AG04449 (cell line): ENCODE measurements around the gene BTRC.

Source experiments
- CTCF ChIA-PET: fragments of 350-600 bp; formaldehyde crosslinking; extraction: SDS; loops from one replicate; lab custom pipeline; 2021; ENCODE audit warnings: antibody characterized with exemption; lab: Yijun Ruan, JAX
- POLR2A ChIA-PET: fragments of 400-600, 350-600 bp; formaldehyde crosslinking; extraction: SDS; loops from one replicate; lab custom pipeline; 2020; ENCODE audit warnings: antibody characterized with exemption, inconsistent platforms; lab: Yijun Ruan, JAX
- DNase-seq: peaks from one replicate; pipeline ENCODE4 v3.0.0-alpha.2; 2010; ENCODE audit warnings: low read depth, low spot score
- H3K4me3 ChIP-seq: 2 replicates; pipeline ENCODE4 v1.5.1; 2011; ENCODE audit warnings: low read depth, mild to moderate bottlenecking, control low read depth, low read length
- TF ChIP-seq, protein P1 (sequence below): IDR thresholded peaks from one replicate; pipeline ENCODE4 v1.5.1; 2011; ENCODE audit warnings: mild to moderate bottlenecking, moderate library complexity, low read length, control low read depth, inconsistent platforms; ENCODE audit not compliant: insufficient read depth; ENCODE audit errors: missing control alignments

Gene BTRC

DNA sequence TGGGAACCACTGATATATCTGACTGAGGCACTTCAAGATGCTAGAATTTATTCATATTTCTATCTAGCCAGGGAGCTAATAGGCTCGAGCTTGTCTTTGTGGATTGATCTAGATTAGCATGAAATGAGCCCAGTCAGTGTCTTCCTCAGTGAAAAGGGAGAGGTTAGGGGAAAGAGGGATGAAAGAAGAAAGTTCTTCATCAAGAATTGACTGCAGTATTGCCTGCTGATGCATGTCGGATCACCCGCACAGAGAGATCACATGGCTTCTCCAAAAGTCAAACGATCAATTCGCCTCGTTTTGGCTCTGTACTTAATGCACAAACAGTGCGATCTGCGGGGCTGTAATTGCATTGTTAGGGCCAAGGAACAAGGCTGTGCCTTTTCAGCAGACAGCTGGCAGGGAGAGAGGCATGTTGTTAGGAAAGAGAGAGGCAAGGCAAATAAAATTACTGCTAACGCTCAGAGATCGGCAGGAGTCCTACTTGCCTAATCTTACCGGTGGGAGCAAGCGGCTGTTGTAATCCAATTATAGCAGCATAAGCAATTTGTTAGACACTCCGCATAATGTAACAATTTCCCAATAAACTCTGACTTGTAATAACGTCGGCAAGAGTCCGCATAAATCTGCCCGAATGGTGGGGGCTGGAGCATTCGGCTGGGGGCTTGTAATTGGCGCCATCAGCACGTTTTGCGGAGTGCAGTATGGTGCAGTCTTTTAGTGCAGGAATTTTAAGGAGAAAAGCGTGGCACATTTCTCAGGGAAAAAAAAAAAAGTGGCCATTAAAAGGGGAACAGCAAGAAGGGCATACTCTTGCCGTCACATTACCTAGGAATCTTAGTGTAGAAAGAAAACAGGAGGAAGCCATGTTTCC is 132.0 kb downstream of the BTRC start:
- DNase-seq: no peak
- ChIA-PET POLR2A (no interaction called here), CTCF (interaction anchor here (1.1 to 10.7 kb wide), 3 partner anchors 19 to 272 kb away, joined by 3 to 109 read pairs (median 13); no protein-coding TSS in a partner anchor)
- H3K4me3 ChIP-seq: no peak overlapping the region
- TF ChIP-seq, protein P1, sequence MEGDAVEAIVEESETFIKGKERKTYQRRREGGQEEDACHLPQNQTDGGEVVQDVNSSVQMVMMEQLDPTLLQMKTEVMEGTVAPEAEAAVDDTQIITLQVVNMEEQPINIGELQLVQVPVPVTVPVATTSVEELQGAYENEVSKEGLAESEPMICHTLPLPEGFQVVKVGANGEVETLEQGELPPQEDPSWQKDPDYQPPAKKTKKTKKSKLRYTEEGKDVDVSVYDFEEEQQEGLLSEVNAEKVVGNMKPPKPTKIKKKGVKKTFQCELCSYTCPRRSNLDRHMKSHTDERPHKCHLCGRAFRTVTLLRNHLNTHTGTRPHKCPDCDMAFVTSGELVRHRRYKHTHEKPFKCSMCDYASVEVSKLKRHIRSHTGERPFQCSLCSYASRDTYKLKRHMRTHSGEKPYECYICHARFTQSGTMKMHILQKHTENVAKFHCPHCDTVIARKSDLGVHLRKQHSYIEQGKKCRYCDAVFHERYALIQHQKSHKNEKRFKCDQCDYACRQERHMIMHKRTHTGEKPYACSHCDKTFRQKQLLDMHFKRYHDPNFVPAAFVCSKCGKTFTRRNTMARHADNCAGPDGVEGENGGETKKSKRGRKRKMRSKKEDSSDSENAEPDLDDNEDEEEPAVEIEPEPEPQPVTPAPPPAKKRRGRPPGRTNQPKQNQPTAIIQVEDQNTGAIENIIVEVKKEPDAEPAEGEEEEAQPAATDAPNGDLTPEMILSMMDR: no peak

DNA sequence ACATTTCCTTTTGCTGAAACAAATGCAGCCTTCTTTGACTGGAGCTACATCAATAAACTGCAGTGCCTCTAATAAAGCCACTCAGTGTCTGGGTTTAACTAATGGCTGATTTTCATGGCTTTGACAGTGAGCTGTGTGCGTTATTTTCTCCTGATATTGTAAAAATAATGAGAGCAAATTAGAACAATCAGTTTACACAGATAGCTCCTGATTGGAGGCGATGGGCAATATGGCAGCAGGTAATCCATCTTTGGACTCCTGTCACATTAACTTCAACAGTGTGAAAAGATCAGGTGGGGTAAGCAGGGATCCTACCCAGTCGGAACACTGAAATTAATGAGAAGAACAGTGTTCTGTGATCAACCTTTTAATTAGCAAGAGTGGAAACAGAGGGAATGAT is 133.4 kb downstream of the BTRC start:
- H3K4me3 ChIP-seq: no peak overlapping the region
- TF ChIP-seq, protein P1: no peak
- DNase-seq: no peak
- ChIA-PET POLR2A (no interaction called here), CTCF (interaction anchor here (0.8 to 4.3 kb wide), 5 partner anchors 11 to 274 kb away, joined by 3 to 29 read pairs (median 3); no protein-coding TSS in a partner anchor)

DNA sequence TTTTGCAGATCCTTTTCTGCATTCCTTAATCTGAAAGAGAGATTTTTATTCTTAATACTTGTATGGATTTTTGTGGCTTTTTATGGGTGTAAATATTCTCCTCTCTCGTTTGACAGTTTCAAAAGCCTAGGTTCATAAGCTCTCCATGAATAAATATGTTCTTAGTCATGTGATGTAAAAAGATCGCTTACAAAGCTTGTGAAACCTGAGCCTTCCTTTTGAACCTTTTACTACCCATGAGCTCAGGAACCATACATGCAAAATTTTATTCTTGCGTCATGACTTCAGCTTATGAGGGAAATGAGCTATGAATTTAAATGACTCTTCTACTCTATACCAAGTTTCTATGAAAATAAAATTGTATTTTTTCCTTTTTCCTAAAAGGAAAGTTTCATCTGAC is 135.4 kb downstream of the BTRC start:
- POLR2A ChIA-PET: no interaction called here

DNA sequence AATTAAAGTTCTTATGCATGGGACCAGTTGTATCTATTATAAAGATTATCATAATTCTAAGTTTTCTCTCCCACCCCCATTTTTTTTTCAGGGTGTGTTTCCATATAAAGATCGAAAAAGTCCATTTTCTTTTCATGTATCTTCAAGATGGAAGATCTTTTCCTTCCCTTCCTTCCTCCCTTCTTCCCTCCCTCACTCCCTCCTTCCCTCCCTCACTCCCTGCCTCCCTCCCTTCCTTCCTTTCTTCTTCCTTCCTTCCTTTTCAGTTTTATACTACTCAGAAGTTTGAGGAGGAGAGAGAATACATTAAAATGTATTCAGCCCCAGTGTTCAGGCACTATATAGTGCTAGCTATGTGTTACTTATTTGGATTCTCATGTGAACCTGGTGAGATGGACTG is 136.1 kb downstream of the BTRC start:
- no peak overlapping the region for H3K4me3 ChIP-seq
- TF ChIP-seq, protein P1: no peak
- DNase-seq: no peak
- POLR2A ChIA-PET: no interaction called here
- CTCF ChIA-PET: interaction anchor here (0.7 to 4.3 kb wide), 3 partner anchors 23 to 276 kb away, joined by 3 to 29 read pairs (median 7); no protein-coding TSS in a partner anchor

More for the DNA sequence above, 135.4 kb downstream of the BTRC start:
- CTCF ChIA-PET: interaction anchor here (1.3 to 4.3 kb wide), 3 partner anchors 9 to 275 kb away, joined by 3 to 29 read pairs (median 7); no protein-coding TSS in a partner anchor
- no peak overlapping the region for H3K4me3 ChIP-seq
- DNase-seq: no peak
- TF ChIP-seq, protein P1: no peak

DNA sequence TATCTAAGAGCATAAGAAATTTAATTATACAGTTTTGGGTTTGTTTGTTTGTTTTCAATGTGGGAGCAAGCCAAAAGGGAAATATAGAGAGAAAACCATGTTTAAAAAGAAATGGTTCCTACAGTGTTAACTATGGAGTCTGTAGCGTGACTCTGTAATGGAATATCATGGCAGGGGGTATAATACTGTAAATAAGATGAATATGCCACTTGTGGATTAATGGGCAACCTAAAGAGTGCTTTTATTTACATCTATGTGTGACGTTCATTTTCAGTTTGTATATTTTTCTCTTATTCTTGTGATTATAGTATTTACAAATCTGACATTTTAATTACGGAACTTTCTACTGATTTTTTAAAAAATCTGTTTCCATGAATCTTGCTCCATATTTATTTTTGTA is 138.2 kb downstream of the BTRC start:
- H3K4me3 ChIP-seq: no peak overlapping the region
- TF ChIP-seq, protein P1: no peak
- ChIA-PET POLR2A (no interaction called here), CTCF (interaction anchor here (0.8 to 1.0 kb wide), 2 partner anchors 26 to 278 kb away, joined by 3 read pairs; no protein-coding TSS in a partner anchor)
- no peak for DNase-seq

DNA sequence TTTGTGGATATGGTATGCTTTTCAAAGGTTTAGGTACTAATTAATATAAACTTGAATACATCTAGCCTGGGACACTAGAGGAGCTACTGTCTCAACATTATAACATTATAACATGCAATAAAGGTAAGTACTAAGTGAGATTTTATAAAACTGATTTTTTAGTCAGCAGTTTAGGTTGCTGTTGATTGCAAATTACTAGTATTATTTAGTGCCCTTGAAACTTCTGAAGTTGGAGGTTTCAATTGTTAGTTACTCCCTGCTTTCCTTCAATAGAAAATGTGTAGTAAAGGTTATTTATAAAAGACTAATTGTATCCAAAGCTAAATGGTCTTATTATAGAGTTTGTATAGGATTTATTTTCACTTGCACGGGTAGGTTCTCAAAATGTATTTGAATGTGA is 138.8 kb downstream of the BTRC start:
- CTCF ChIA-PET: interaction anchor here (0.7 to 0.8 kb wide), 2 partner anchors 26 to 255 kb away, joined by 3 read pairs; no protein-coding TSS in a partner anchor

More for the DNA sequence above, 138.8 kb downstream of the BTRC start:
- DNase-seq: no peak
- no peak overlapping the region for H3K4me3 ChIP-seq
- POLR2A ChIA-PET: no interaction called here
- TF ChIP-seq, protein P1: no peak
